ENCODE data around the gene FIZ1.

The FIZ1 gene

GRCh38 chr19:55546822-55547614 is 52.3 kb downstream of the FIZ1 start:
- no peak for DNase-seq (ENCODE audit: low read depth, low spot score)
- TF ChIP-seq, protein P1, sequence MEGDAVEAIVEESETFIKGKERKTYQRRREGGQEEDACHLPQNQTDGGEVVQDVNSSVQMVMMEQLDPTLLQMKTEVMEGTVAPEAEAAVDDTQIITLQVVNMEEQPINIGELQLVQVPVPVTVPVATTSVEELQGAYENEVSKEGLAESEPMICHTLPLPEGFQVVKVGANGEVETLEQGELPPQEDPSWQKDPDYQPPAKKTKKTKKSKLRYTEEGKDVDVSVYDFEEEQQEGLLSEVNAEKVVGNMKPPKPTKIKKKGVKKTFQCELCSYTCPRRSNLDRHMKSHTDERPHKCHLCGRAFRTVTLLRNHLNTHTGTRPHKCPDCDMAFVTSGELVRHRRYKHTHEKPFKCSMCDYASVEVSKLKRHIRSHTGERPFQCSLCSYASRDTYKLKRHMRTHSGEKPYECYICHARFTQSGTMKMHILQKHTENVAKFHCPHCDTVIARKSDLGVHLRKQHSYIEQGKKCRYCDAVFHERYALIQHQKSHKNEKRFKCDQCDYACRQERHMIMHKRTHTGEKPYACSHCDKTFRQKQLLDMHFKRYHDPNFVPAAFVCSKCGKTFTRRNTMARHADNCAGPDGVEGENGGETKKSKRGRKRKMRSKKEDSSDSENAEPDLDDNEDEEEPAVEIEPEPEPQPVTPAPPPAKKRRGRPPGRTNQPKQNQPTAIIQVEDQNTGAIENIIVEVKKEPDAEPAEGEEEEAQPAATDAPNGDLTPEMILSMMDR (IDR thresholded peaks at IDR 0.05; ENCODE audit: insufficient read depth, low read length, missing control alignments) = no peak
- ChIA-PET CTCF (interaction anchor here (0.8 to 2.2 kb wide), 6 partner anchors 16 to 80 kb away, joined by 3 to 7 read pairs (median 6); partner anchors contain the start of gene ZNF865), POLR2A (no interaction called here)
- H3K4me3 ChIP-seq (ENCODE audit: low read depth, low read length) = no peak overlapping the region

DNA sequence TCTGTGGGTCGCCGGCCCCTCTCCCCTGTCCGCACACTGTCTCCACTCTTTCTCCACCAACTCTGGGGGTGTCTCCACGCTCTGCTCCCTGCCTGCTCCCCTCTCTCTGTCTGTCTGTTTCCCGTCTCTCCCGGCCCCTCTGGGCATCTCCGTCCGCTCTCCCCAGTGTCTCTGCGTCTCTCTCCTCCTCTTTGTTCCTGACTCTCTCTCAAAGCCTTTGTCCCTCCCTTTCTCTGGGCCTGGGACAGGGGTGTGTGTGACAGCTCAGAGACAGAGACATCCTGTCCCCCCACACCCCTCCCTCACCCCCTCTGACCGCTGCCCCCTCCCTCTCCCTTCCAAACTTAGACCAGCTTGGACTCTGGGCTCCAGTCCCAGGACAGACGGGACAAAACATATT is 53.3 kb downstream of the FIZ1 start:
- DNase-seq (ENCODE audit: low read depth, low spot score) = no peak
- TF ChIP-seq, protein P1 (IDR thresholded peaks at IDR 0.05; ENCODE audit: insufficient read depth, low read length, missing control alignments) = no peak
- ChIA-PET CTCF (interaction anchor here (0.8 to 2.2 kb wide), 4 partner anchors 15 to 60 kb away, joined by 3 to 7 read pairs (median 5); partner anchors contain the start of gene ZNF865), POLR2A (no interaction called here)
- no peak overlapping the region for H3K4me3 ChIP-seq (ENCODE audit: low read depth, low read length)

DNA sequence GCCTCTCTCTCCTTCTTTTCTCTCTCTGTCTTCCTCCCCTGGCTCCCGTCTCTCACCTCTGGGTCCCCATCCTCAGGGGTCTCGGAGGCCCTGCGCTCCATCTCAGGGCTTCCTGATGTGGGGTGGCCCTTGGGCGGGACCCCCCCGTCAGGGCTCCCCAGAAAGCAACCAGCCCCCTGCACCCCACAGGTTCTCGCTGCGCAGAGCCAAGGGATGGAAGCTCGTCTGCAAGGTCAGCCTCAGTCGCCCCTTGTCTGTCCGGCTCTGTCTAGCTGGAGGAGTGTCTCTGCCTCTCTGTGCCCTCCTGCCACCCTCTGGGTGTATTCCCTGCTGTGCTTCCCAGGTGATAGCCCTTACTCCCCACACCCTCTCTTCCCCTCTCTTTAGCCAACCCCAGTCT is 53.9 kb downstream of the FIZ1 start, which contains the start of gene SBK3:
Gene SBK3 (minus strand): TSS at position 101 of the 400 bp plus-strand sequence. CDS start 0 bp downstream, at position 101.
- H3K4me3 ChIP-seq (ENCODE audit: low read depth, low read length) = no peak within 1 kb of the TSS
- ChIA-PET POLR2A (no interaction called here), CTCF (no interaction called here)
- TF ChIP-seq, protein P1 (IDR thresholded peaks at IDR 0.05; ENCODE audit: insufficient read depth, low read length, missing control alignments) = no peak
- DNase-seq (ENCODE audit: low read depth, low spot score) = no peak

DNA sequence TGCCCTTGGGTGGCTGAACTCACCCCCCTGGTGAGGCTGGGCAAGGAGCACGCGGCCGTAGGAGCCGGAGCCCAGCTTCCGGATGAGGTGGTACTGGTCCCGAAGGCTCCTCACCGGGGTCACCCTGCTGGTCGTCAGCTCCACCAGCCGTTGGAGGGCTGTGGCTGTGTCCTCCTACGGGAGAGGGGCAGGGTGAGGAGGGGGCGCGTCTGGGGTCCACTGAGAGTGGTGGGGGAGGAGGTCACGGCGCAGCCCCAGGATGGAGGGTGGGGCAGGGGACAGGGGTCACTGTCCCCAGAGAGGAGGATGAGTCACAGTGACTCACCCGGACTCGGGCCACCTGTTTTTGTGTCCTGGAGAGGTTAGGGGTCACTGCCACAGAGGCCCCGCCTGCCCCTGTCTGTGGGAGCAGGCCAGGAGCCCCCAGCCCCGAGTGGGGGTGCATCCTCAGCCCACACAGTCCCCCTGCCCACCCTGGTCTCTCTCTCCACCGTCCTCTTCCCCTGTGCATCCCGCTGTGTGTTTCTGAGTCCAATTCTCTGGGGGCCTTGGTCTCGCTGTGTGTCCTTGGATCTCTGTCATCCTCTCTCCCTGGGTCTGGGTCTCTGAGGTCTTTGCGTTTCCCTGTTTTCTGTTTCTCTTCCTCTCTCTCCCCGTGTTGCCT is 54.4 kb downstream of the FIZ1 start:
- no peak overlapping the region for H3K4me3 ChIP-seq (ENCODE audit: low read depth, low read length)
- ChIA-PET POLR2A (no interaction called here), CTCF (no interaction called here)
- TF ChIP-seq, protein P1 (IDR thresholded peaks at IDR 0.05; ENCODE audit: insufficient read depth, low read length, missing control alignments) = no peak
- DNase-seq (ENCODE audit: low read depth, low spot score) = no peak

GRCh38 chr19:55544014-55544413 is 55.3 kb downstream of the FIZ1 start:
- no peak for DNase-seq (ENCODE audit: low read depth, low spot score)
- TF ChIP-seq, protein P1 (IDR thresholded peaks at IDR 0.05; ENCODE audit: insufficient read depth, low read length, missing control alignments) = no peak
- ChIA-PET CTCF (no interaction called here), POLR2A (no interaction called here)
- H3K4me3 ChIP-seq (ENCODE audit: low read depth, low read length) = no peak overlapping the region

DNA sequence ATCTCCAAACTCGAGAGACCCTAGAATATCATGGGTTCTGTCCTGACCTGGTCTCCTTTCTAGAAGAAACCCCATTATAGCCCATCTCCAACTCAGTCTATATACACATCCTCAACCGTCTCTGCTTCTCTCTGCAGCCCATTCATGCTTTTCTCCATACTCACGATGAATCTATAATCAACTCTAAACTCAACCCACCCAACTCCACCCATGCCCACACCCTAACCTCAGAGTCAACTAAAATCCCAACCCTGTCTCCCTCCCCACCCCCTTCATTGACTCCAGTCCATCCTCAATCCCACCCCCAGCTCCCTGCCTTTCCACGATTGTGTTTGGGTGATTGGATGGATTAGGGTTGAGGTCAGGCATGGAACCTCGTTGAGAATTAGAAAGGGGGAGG is 55.8 kb downstream of the FIZ1 start:
- TF ChIP-seq, protein P1 (IDR thresholded peaks at IDR 0.05; ENCODE audit: insufficient read depth, low read length, missing control alignments) = no peak
- ChIA-PET POLR2A (no interaction called here), CTCF (no interaction called here)
- H3K4me3 ChIP-seq (ENCODE audit: low read depth, low read length) = no peak overlapping the region
- no peak for DNase-seq (ENCODE audit: low read depth, low spot score)
